NB4 (cell line): Measurements from ENCODE around the gene WARS2.

ENCODE experiments used
- DNase-seq: peaks from one replicate; pipeline ENCODE4 v3.0.0; 2010; ENCODE audit warnings: low read depth
- H3K4me3 ChIP-seq: one replicate; pipeline ENCODE4 v1.5.1; 2011; ENCODE audit warnings: mild to moderate bottlenecking, low read depth, low read length, moderate library complexity
- CTCF ChIP-seq: IDR thresholded peaks from one replicate; pipeline ENCODE4 v1.5.1; 2012; ENCODE audit warnings: low read depth, low read length
- MYC ChIP-seq: IDR thresholded peaks from 2 replicates; pipeline ENCODE4 v1.6.1; 2011; ENCODE audit warnings: low read depth, low read length
- POLR2A ChIP-seq: IDR thresholded peaks from 2 replicates; pipeline ENCODE4 v1.6.1; 2011; ENCODE audit warnings: mild to moderate bottlenecking; ENCODE audit not compliant: insufficient read length; ENCODE audit errors: extremely low read depth
- TF ChIP-seq, protein P1 (sequence below): IDR thresholded peaks from 2 replicates; pipeline ENCODE4 v1.6.1; 2011; ENCODE audit warnings: low read depth, low read length

The WARS2 gene

GRCh38 chr1:118986555-118987467 is 153.6 kb downstream of the WARS2 start:
- no peak for DNase-seq
- no peak overlapping the region for H3K4me3 ChIP-seq

GRCh38 chr1:118985640-118986554 is 154.6 kb downstream of the WARS2 start:
- no peak overlapping the region for H3K4me3 ChIP-seq
- TF ChIP-seq POLR2A (no peak), CTCF (no peak), MYC (no peak)
- TF ChIP-seq, protein P1, sequence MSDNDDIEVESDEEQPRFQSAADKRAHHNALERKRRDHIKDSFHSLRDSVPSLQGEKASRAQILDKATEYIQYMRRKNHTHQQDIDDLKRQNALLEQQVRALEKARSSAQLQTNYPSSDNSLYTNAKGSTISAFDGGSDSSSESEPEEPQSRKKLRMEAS: no peak
- DNase-seq: no peak

More at GRCh38 chr1:118986555-118987467, 153.6 kb downstream of the WARS2 start:
- TF ChIP-seq, protein P1: no peak
- TF ChIP-seq POLR2A: no peak
- TF ChIP-seq MYC: no peak
- TF ChIP-seq CTCF: no peak

DNA sequence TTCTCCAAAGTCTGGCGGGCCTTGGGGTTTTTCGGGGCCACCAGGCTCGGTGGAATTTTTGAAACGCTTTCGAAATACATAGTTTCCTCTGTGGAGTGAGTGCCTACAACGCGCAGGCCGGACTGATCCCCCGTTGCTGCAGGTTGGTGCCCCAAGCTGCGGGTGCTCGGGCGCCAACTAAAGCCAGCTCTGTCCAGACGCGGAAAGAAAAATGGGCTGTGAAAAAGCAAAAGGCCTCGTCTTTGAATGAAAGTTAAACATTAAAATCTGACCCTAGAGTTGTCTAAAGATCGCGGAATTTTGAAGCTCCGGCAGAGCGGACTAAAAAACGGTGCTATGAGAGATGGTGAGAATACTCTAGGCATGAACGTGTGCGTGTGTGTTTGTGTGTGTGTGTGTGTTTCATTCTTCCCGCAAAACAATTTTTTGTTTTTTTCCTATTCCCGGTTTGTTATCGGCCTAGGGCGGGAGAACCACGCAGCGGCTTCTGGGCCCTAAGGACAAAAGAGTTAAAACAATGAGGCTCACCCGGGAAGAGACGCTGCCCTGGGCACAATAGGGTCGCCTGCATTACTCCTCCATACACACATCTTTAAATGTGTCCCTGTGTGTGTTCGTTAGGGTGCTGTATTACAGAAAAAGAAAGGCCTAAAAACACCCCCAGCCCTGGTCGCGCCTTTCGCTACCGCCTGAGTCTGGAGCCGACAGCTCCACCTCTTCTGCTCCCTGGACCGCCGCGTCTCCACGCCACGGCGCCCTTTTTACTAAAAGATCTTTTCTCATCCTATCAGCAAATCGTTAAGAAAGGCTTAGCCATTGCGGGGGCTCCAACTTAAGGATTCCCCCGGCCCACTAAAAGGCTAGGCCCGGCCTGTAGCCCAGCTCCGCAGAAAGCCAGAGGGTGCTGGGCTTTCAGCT is 155.5 kb downstream of the WARS2 start:
- DNase-seq: no peak
- no peak overlapping the region for H3K4me3 ChIP-seq
- TF ChIP-seq, protein P1: no peak

DNA sequence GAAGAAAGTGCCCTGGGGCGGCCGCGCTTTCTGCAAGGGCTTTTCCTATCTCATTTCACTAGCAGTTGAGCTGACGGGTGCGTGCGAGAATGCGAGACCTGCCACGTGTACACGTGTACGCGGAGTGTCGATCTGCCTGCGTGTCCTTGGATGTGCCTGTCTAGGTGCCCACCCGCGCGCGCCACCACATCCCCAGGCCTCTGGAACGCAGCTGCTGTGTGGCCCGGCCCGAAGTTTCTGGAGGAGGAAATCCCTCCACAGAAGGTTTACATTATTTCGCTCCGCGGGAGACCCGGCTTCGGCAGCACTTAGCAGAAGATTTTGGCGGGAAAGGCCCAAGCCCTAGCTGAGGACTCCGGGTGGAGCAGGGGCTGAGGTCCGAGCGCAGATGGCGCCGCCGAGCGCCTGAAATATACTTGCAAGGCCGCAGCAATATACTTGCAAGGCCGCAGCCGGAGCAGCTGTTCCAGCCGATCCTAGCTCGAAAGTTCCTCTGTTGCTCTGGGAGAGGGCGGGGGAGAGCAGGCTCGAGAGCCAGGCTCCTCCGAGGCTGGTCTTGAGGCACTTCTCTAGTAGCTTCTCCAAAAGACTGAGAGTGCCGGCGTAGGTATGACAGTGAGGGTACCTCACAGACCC is 156.2 kb downstream of the WARS2 start:
- TF ChIP-seq MYC: no peak
- TF ChIP-seq CTCF: no peak
- TF ChIP-seq, protein P1: no peak
- TF ChIP-seq POLR2A: no peak
- no peak for DNase-seq

GRCh38 chr1:118983558-118984041 is 156.9 kb downstream of the WARS2 start:
- H3K4me3 ChIP-seq: no peak overlapping the region
- TF ChIP-seq POLR2A: no peak
- TF ChIP-seq MYC: no peak
- TF ChIP-seq, protein P1: no peak
- no peak for TF ChIP-seq CTCF
- DNase-seq: no peak

More for the DNA sequence above, 156.2 kb downstream of the WARS2 start:
- H3K4me3 ChIP-seq: no peak overlapping the region
